Glutamatergic neuron (in vitro differentiated cells): ENCODE measurements around the gene CDR2. TPM values are rescaled to one million over a fixed set of nuclear protein-coding genes. Genes with fewer than 3 reads are reported as not detected.

Experiments used
- DNase-seq: peaks from one replicate; pipeline ENCODE4 v3.0.0; 2022
- H3K27ac Mint-ChIP-seq: one replicate; pipeline ENCODE4 v1.8.0; 2020; ENCODE audit warnings: mild to moderate bottlenecking, mixed read lengths, inconsistent platforms; ENCODE audit not compliant: unreplicated experiment
- H3K27me3 Mint-ChIP-seq: one replicate; pipeline ENCODE4 v1.8.0; 2020; ENCODE audit warnings: mild to moderate bottlenecking, moderate library complexity, mixed read lengths, inconsistent platforms; ENCODE audit not compliant: unreplicated experiment
- H3K36me3 Mint-ChIP-seq: one replicate; pipeline ENCODE4 v1.8.0; 2020; ENCODE audit warnings: mild to moderate bottlenecking, mixed read lengths, inconsistent platforms; ENCODE audit not compliant: unreplicated experiment
- H3K4me1 Mint-ChIP-seq: one replicate; pipeline ENCODE4 v1.8.0; 2020; ENCODE audit warnings: mild to moderate bottlenecking, low read depth, mixed read lengths, inconsistent platforms; ENCODE audit not compliant: unreplicated experiment
- H3K4me3 Mint-ChIP-seq: one replicate; pipeline ENCODE4 v1.8.0; 2020; ENCODE audit warnings: mild to moderate bottlenecking, mixed read lengths, inconsistent platforms; ENCODE audit not compliant: unreplicated experiment
- H3K9me3 Mint-ChIP-seq: one replicate; pipeline ENCODE4 v1.8.0; 2020; ENCODE audit warnings: mild to moderate bottlenecking, moderate library complexity, mixed read lengths, inconsistent platforms; ENCODE audit not compliant: unreplicated experiment
- CTCF ChIP-seq: fragments of 200-600 bp; sonication (generic); IDR thresholded peaks from one replicate; pipeline ENCODE4 v1.5.0; 2021; ENCODE audit not compliant: partially characterized antibody, unreplicated experiment
- total RNA-seq: library from RNA; stranded (reverse); fragmentation: NEBNext Ultra II Directional; extraction: Animal tissue kit (Norgen Biotek cat#: 25700); gene quantifications from one replicate; pipeline ENCODE4 v1.2.1, GENCODE V29; 2021; ENCODE audit not compliant: unreplicated experiment

Gene CDR2
- total RNA-seq, 1 donor from 2014 or later, result 8.5 TPM

GRCh38 chr16:22348291-22348690 is 26.1 kb downstream of the CDR2 start:
- H3K27me3 Mint-ChIP-seq, result no peaks in the 10 kb centered on the region
- H3K36me3 Mint-ChIP-seq, result peaks cover 3% of the 10 kb centered on the region
- H3K27ac Mint-ChIP-seq, result no peak overlapping the region
- no peak overlapping the region for H3K4me3 Mint-ChIP-seq
- TF ChIP-seq CTCF, result no peak
- no peak for DNase-seq
- H3K9me3 Mint-ChIP-seq, result no peaks in the 10 kb centered on the region
- no peaks in the 10 kb centered on the region for H3K4me1 Mint-ChIP-seq

GRCh38 chr16:22347100-22347820 is 27.2 kb downstream of the CDR2 start:
- Mint-ChIP-seq H3K9me3 (no peaks in the 10 kb centered on the region), H3K4me1 (no peaks in the 10 kb centered on the region), H3K36me3 (peaks cover 3% of the 10 kb centered on the region), H3K27ac (no peak overlapping the region), H3K27me3 (no peaks in the 10 kb centered on the region), H3K4me3 (no peak overlapping the region)
- no peak for DNase-seq
- TF ChIP-seq CTCF, result no peak

GRCh38 chr16:22346483-22346882 is 27.9 kb downstream of the CDR2 start:
- Mint-ChIP-seq H3K4me3 (no peak overlapping the region), H3K9me3 (peaks cover 4% of the 10 kb centered on the region), H3K4me1 (no peaks in the 10 kb centered on the region), H3K27me3 (no peaks in the 10 kb centered on the region), H3K27ac (no peak overlapping the region), H3K36me3 (peaks cover 3% of the 10 kb centered on the region)
- DNase-seq, result no peak
- no peak for TF ChIP-seq CTCF

DNA sequence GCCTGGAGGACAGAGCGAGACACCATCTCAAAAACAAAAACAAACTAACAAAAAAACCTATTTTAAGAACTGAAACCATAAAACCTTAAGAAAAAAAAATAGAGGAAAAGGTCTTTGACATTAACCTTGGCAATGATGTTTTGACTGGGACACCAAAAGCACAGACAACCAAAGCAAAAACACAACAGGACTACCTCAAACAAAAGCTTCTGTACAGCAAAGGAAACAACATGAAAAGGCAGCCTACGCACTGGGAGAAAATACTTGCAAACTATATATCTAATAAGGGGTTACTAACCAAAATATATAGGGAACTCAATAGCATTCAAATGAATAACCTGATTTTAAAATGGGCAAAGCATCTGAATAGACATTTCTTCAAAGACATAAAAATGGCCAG is 32.3 kb downstream of the CDR2 start:
- Mint-ChIP-seq H3K9me3 (peaks cover 11% of the 10 kb centered on the region), H3K4me1 (no peaks in the 10 kb centered on the region), H3K27me3 (no peaks in the 10 kb centered on the region), H3K36me3 (peaks cover 24% of the 10 kb centered on the region), H3K27ac (no peak overlapping the region), H3K4me3 (no peak overlapping the region)
- no peak for TF ChIP-seq CTCF
- DNase-seq, result no peak

- peaks cover 11% of the 10 kb centered on the region for H3K9me3 Mint-ChIP-seq
- no peak for DNase-seq
- no peak for TF ChIP-seq CTCF
- H3K27me3 Mint-ChIP-seq, result no peaks in the 10 kb centered on the region
- no peak overlapping the region for H3K27ac Mint-ChIP-seq
- no peak overlapping the region for H3K4me3 Mint-ChIP-seq
- peaks cover 32% of the 10 kb centered on the region for H3K36me3 Mint-ChIP-seq
- no peaks in the 10 kb centered on the region for H3K4me1 Mint-ChIP-seq
These were observed 33.5 kb downstream of the CDR2 start for GRCh38 chr16:22340945-22341344.
